ENCODE measurements around the gene OCA2.

Gene OCA2

GRCh38 chr15:28023933-28024888, 74.9 kb downstream of the OCA2 start:
- no peak for TF ChIP-seq POLR2A (IDR thresholded peaks at IDR 0.05; ENCODE audit: low read depth, low read length)

GRCh38 chr15:28023422-28023821, 75.7 kb downstream of the OCA2 start:
- FAIRE-seq, result no peak
- no peak for DNase-seq (ENCODE audit: insufficient read length, low spot score)
- no peak for TF ChIP-seq POLR2A (IDR thresholded peaks at IDR 0.05; ENCODE audit: low read depth, low read length)

More at GRCh38 chr15:28023933-28024888, 74.9 kb downstream of the OCA2 start:
- DNase-seq (ENCODE audit: insufficient read length, low spot score), result no peak
- no peak for FAIRE-seq

GRCh38 chr15:28022961-28023360, 76.2 kb downstream of the OCA2 start:
- TF ChIP-seq POLR2A (IDR thresholded peaks at IDR 0.05; ENCODE audit: low read depth, low read length), result no peak
- FAIRE-seq (no peak), DNase-seq (ENCODE audit: insufficient read length, low spot score) (no peak)

- FAIRE-seq (no peak), DNase-seq (ENCODE audit: insufficient read length, low spot score) (no peak)
- no peak for TF ChIP-seq POLR2A (IDR thresholded peaks at IDR 0.05; ENCODE audit: low read depth, low read length)
These were observed 76.9 kb downstream of the OCA2 start for GRCh38 chr15:28022181-28022580.

- no peak for FAIRE-seq
- TF ChIP-seq POLR2A (IDR thresholded peaks at IDR 0.05; ENCODE audit: low read depth, low read length), result no peak
- DNase-seq (ENCODE audit: insufficient read length, low spot score), result peak; percentile 15
These were observed 77.7 kb downstream of the OCA2 start for GRCh38 chr15:28021281-28022039.

GRCh38 chr15:28020644-28021043, 78.5 kb downstream of the OCA2 start:
- no peak for FAIRE-seq
- TF ChIP-seq POLR2A (IDR thresholded peaks at IDR 0.05; ENCODE audit: low read depth, low read length), result no peak
- DNase-seq (ENCODE audit: insufficient read length, low spot score), result no peak

- TF ChIP-seq POLR2A (IDR thresholded peaks at IDR 0.05; ENCODE audit: low read depth, low read length), result no peak
- FAIRE-seq (no peak), DNase-seq (ENCODE audit: insufficient read length, low spot score) (no peak)
These were observed 79.4 kb downstream of the OCA2 start for GRCh38 chr15:28019594-28020309.

- TF ChIP-seq POLR2A (IDR thresholded peaks at IDR 0.05; ENCODE audit: low read depth, low read length), result no peak
- FAIRE-seq (no peak), DNase-seq (ENCODE audit: insufficient read length, low spot score) (no peak)
These were observed 80.6 kb downstream of the OCA2 start for GRCh38 chr15:28018291-28019044.

- TF ChIP-seq POLR2A (IDR thresholded peaks at IDR 0.05; ENCODE audit: low read depth, low read length), result no peak
- FAIRE-seq (no peak), DNase-seq (ENCODE audit: insufficient read length, low spot score) (no peak)
These were observed 81.6 kb downstream of the OCA2 start for GRCh38 chr15:28017423-28017924.

- DNase-seq (ENCODE audit: insufficient read length, low spot score), result no peak
- TF ChIP-seq POLR2A (IDR thresholded peaks at IDR 0.05; ENCODE audit: low read depth, low read length), result no peak
- FAIRE-seq, result no peak
These were observed 83.3 kb downstream of the OCA2 start for GRCh38 chr15:28015855-28016254.

- DNase-seq (ENCODE audit: insufficient read length, low spot score) (no peak), FAIRE-seq (no peak)
- TF ChIP-seq POLR2A (IDR thresholded peaks at IDR 0.05; ENCODE audit: low read depth, low read length), result no peak
These were observed 84.4 kb downstream of the OCA2 start for GRCh38 chr15:28014623-28015200.

GRCh38 chr15:28013976-28014375, 85.1 kb downstream of the OCA2 start:
- no peak for TF ChIP-seq POLR2A (IDR thresholded peaks at IDR 0.05; ENCODE audit: low read depth, low read length)
- no peak for DNase-seq (ENCODE audit: insufficient read length, low spot score)
- FAIRE-seq, result no peak

GRCh38 chr15:28013480-28013879, 85.6 kb downstream of the OCA2 start:
- FAIRE-seq, result no peak
- TF ChIP-seq POLR2A (IDR thresholded peaks at IDR 0.05; ENCODE audit: low read depth, low read length), result no peak

More at GRCh38 chr15:28013480-28013879, 85.6 kb downstream of the OCA2 start:
- DNase-seq (ENCODE audit: insufficient read length, low spot score), result no peak

Measured in H54 (cell line).